CD4-positive, alpha-beta T cell (primary cell): Measurements from ENCODE around the gene PNLDC1. TPM values are rescaled to one million over a fixed set of nuclear protein-coding genes. Genes with fewer than 3 reads are reported as not detected.
A peak's percentile ranks its signal among the peaks of the same experiment; 100 is the strongest.

Experiments used
- ATAC-seq: fragments of 200-7000 bp; cut with Tn5 transposase; one replicate; pipeline ENCODE4 v1.10.0; 2022; ENCODE audit warnings: mild to moderate bottlenecking; ENCODE audit not compliant: poor library complexity
- CTCF ChIA-PET: fragments of 350-600 bp; sonication (Branson Sonifier 250); formaldehyde crosslinking; loops from one replicate; lab custom pipeline; 2021; ENCODE audit warnings: antibody characterized with exemption, inconsistent platforms; lab: Charles Lee
- POLR2A ChIA-PET: fragments of 350-600 bp; sonication (Branson Sonifier 250); formaldehyde crosslinking; loops from one replicate; lab custom pipeline; 2021; ENCODE audit warnings: antibody characterized with exemption, inconsistent platforms; lab: Charles Lee
- DNase-seq, 14 experiments: peaks; one replicate each; pipeline ENCODE4 v3.0.0-alpha.2; 2013 to 2020; ENCODE audit warnings: mixed read lengths in 2 of 14
- H3K27ac ChIP-seq, 2 donors: one replicate each; pipeline versions ENCODE4 v1.5.1 to v1.7.0; 2013; ENCODE audit warnings: low read length in 2 of 2, low read depth in 1 of 2, mild to moderate bottlenecking in 1 of 2
- H3K27me3 ChIP-seq, 2 experiments: 1 replicate in 1 of 2; 2 replicates in 1 of 2; pipeline versions ENCODE4 v1.6.1 to v1.7.0; 2013; ENCODE audit warnings: low read length in 2 of 2, control low read depth in 1 of 2, mild to moderate bottlenecking in 1 of 2, moderate library complexity in 1 of 2; ENCODE audit not compliant: insufficient read depth in 2 of 2, control insufficient read depth in 1 of 2
- H3K36me3 ChIP-seq: one replicate; pipeline ENCODE4 v1.6.1; 2013; ENCODE audit warnings: low read length, control low read depth; ENCODE audit not compliant: insufficient read depth
- H3K4me1 ChIP-seq: one replicate; pipeline ENCODE4 v1.6.1; 2013; ENCODE audit warnings: low read length, control low read depth; ENCODE audit not compliant: insufficient read depth
- H3K4me3 ChIP-seq: one replicate; pipeline ENCODE4 v1.5.1; 2013; ENCODE audit warnings: mild to moderate bottlenecking, low read length, moderate library complexity
- H3K9me3 ChIP-seq, 2 experiments: 1 replicate in 1 of 2; 2 replicates in 1 of 2; pipeline versions ENCODE4 v1.6.1 to v1.7.0; 2013; ENCODE audit warnings: low read length in 2 of 2, mild to moderate bottlenecking in 2 of 2, control low read depth in 1 of 2, moderate library complexity in 1 of 2; ENCODE audit not compliant: control insufficient read depth in 1 of 2, insufficient read depth in 1 of 2
- H3K27ac Mint-ChIP-seq: one replicate; pipeline ENCODE4 v1.8.0; 2020; ENCODE audit warnings: mixed read lengths
- H3K27me3 Mint-ChIP-seq: one replicate; pipeline ENCODE4 v1.8.0; 2021; ENCODE audit warnings: mixed read lengths
- H3K36me3 Mint-ChIP-seq: one replicate; pipeline ENCODE4 v1.8.0; 2021; ENCODE audit warnings: low read depth, mixed read lengths
- H3K4me1 Mint-ChIP-seq: one replicate; pipeline ENCODE4 v1.8.0; 2021; ENCODE audit warnings: low read depth, mixed read lengths
- H3K4me3 Mint-ChIP-seq: one replicate; pipeline ENCODE4 v1.8.0; 2020; ENCODE audit warnings: mild to moderate bottlenecking, mixed read lengths
- H3K9me3 Mint-ChIP-seq: one replicate; pipeline ENCODE4 v1.8.0; 2020; ENCODE audit warnings: mixed read lengths
- CTCF ChIP-seq: fragments of 200-600 bp; IDR thresholded peaks from one replicate; pipeline ENCODE4 v1.8.0; 2022; ENCODE audit warnings: antibody characterized with exemption, mild to moderate bottlenecking
- intact Hi-C, 2 experiments: fragments of 100-400 bp; cut with DNase I in 1 of 2; cut with micrococcal nuclease in 1 of 2; formaldehyde crosslinking; loops; one replicate each; pipeline versions ENCODE4 v1.15.1 to v1.9.0; 2023 to 2025; cut with DNase I, micrococcal nuclease
- total RNA-seq, 174 experiments: library from RNA in 2 of 174; stranded (reverse) in 2 of 174; gene quantifications; one replicate each; pipeline ENCODE4 v1.2.3 and lab custom pipeline; 2021 to 2026

PNLDC1 gene
- total RNA-seq, 2 experiments from 2014 or later: 0.14 TPM; not detected in 1

GRCh38 chr6:159772196-159772595 is 27.9 kb upstream of the PNLDC1 start:
- Mint-ChIP-seq H3K9me3 (no peaks in the 10 kb centered on the region), H3K27me3 (no peaks in the 10 kb centered on the region), H3K4me1 (no peaks in the 10 kb centered on the region), H3K36me3 (peaks cover 83% of the 10 kb centered on the region), H3K27ac (no peak overlapping the region), H3K4me3 (no peak overlapping the region)
- Histone ChIP-seq H3K27me3 (no peaks in the 10 kb centered on the region), H3K4me3 (no peak overlapping the region), H3K27ac (no peak overlapping the region), H3K4me1 (no peaks in the 10 kb centered on the region), H3K36me3 (peaks cover 49% of the 10 kb centered on the region), H3K9me3 (no peaks in the 10 kb centered on the region)
- DNase-seq (no peak), ATAC-seq (no peak)
- ChIA-PET CTCF (no interaction called here), POLR2A (interaction anchor here (0.8 kb wide), 2 partner anchors 10 to 18 kb away, joined by 3 read pairs; partner anchors contain the start of genes ACAT2 and TCP1)
- TF ChIP-seq CTCF: no peak
- intact Hi-C loops: no loop called here

- ATAC-seq: no peak
- no peak for TF ChIP-seq CTCF
- intact Hi-C loops: no loop called here
- peak overlapping the region; percentile 58 for H3K27ac Mint-ChIP-seq
- H3K27ac ChIP-seq: no peak overlapping the region
- H3K4me3 ChIP-seq: no peak overlapping the region
- no peaks in the 10 kb centered on the region for H3K9me3 Mint-ChIP-seq
- no peak overlapping the region for H3K4me3 Mint-ChIP-seq
- ChIA-PET POLR2A (interaction anchor here (0.8 to 1.5 kb wide), 2 partner anchors 10 to 16 kb away, joined by 4 to 6 read pairs; partner anchors contain the start of gene ACAT2), CTCF (no interaction called here)
- H3K36me3 Mint-ChIP-seq: peaks cover 90% of the 10 kb centered on the region
- peaks cover 67% of the 10 kb centered on the region for H3K36me3 ChIP-seq
- DNase-seq: no peak
- no peaks in the 10 kb centered on the region for H3K27me3 ChIP-seq
- no peaks in the 10 kb centered on the region for H3K27me3 Mint-ChIP-seq
- H3K9me3 ChIP-seq: no peaks in the 10 kb centered on the region
- H3K4me1 ChIP-seq: no peaks in the 10 kb centered on the region
- peaks cover 6% of the 10 kb centered on the region for H3K4me1 Mint-ChIP-seq
These were observed 22.7 kb upstream of the PNLDC1 start for GRCh38 chr6:159777240-159777904.

DNA sequence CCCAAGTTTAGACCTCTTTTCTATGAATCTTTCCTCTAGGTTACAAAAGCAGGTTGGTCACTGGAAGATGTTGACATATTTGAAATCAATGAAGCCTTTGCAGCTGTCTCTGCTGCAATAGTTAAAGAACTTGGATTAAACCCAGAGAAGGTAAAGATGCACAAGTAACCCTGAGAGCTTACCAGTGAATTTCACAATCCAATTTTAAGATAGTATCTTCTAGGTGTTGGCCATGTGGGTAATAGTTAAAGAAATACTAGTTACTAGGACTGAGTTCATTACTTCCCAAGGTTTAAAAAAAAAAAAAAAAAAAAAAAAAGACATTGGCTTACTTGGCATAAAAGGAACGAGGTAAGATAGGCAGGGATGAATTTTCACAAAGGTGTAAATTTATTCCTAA is 21.9 kb upstream of the PNLDC1 start:
- H3K4me1 ChIP-seq: no peaks in the 10 kb centered on the region
- no peak overlapping the region for H3K4me3 ChIP-seq
- H3K27ac Mint-ChIP-seq: peak overlapping the region; percentile 15
- ATAC-seq (no peak), DNase-seq (no peak)
- H3K9me3 ChIP-seq: no peaks in the 10 kb centered on the region
- no peak overlapping the region for H3K4me3 Mint-ChIP-seq
- intact Hi-C loops: no loop called here
- H3K27me3 ChIP-seq: no peaks in the 10 kb centered on the region
- peaks cover 74% of the 10 kb centered on the region for H3K36me3 ChIP-seq
- peaks cover 98% of the 10 kb centered on the region for H3K36me3 Mint-ChIP-seq
- no peak overlapping the region for H3K27ac ChIP-seq
- H3K4me1 Mint-ChIP-seq: peaks cover 14% of the 10 kb centered on the region
- POLR2A ChIA-PET: interaction anchor here (0.8 to 1.5 kb wide), 2 partner anchors 10 to 16 kb away, joined by 4 to 6 read pairs; partner anchors contain the start of gene ACAT2
- H3K27me3 Mint-ChIP-seq: no peaks in the 10 kb centered on the region
- H3K9me3 Mint-ChIP-seq: no peaks in the 10 kb centered on the region
- CTCF ChIA-PET: no interaction called here
- no peak for TF ChIP-seq CTCF
